GM12878 (cell line): Measurements from ENCODE around the gene ELFN2. TPM values are rescaled to one million over a fixed set of nuclear protein-coding genes. Genes with fewer than 3 reads are reported as not detected.
A peak's percentile ranks its signal among the peaks of the same experiment; 100 is the strongest.

Source experiments
- ATAC-seq: fragments of 200-7000 bp; cut with Tn5 transposase; 3 replicates; pipeline ENCODE4 v1.9.1; 2020; ENCODE audit warnings: mild to moderate bottlenecking, moderate library complexity
- BruUV-seq: library from RNA; stranded (reverse); fragments of 400-500 nt; replicated peaks from 2 replicates; lab custom pipeline; 2021; lab: Mats Ljungman, UMichigan
- CTCF ChIA-PET: fragments of 300-600 bp; sonication (Branson Sonifier 250); formaldehyde crosslinking; extraction: SDS; loops from one replicate; lab custom pipeline; 2021; ENCODE audit warnings: inconsistent platforms; lab: Yijun Ruan, JAX
- POLR2A ChIA-PET: fragments of 350-600 bp; formaldehyde crosslinking; extraction: SDS; loops from one replicate; lab custom pipeline; 2021; ENCODE audit warnings: inconsistent platforms; lab: Charles Lee
- RAD21 ChIA-PET: fragments of 300-600 bp; sonication (Branson Sonifier 250); formaldehyde crosslinking; loops from one replicate; lab custom pipeline; 2023; ENCODE audit warnings: antibody characterized with exemption; ENCODE audit not compliant: unreplicated experiment; lab: Charles Lee
- SMC1A ChIA-PET: fragments of 300-600 bp; sonication (Branson Sonifier 250); formaldehyde crosslinking; loops from one replicate; lab custom pipeline; 2023; ENCODE audit not compliant: unreplicated experiment, uncharacterized antibody; lab: Charles Lee
- DNase-seq: peaks from one replicate; pipeline ENCODE4 v3.0.0-alpha.2; 2011; ENCODE audit warnings: low read depth, low spot score
- FAIRE-seq: peaks from 3 replicates; lab custom pipeline; 2011; peaks lifted over from hg19 to GRCh38; lab: Jason Lieb, UNC
- H2AFZ ChIP-seq: 2 replicates; pipeline ENCODE4 v1.6.0; 2011; ENCODE audit warnings: low read depth, low read length, control low read depth; ENCODE audit not compliant: control insufficient read depth
- H3K27ac ChIP-seq: 2 replicates; pipeline ENCODE4 v1.5.1; 2011; ENCODE audit warnings: control low read depth; ENCODE audit not compliant: control insufficient read depth, insufficient read depth
- H3K27me3 ChIP-seq, 2 experiments: replicated peaks in 1 of 2; 2 replicates each; pipeline versions ENCODE4 v1.6.0 to v1.6.1; 2011; ENCODE audit warnings: low read length in 1 of 2; ENCODE audit not compliant: control insufficient read depth in 2 of 2, insufficient read depth in 2 of 2
- H3K36me3 ChIP-seq, 2 experiments: 2 replicates each; pipeline ENCODE4 v1.5.1; 2011; ENCODE audit warnings: low read length in 1 of 2; ENCODE audit not compliant: control insufficient read depth in 2 of 2, insufficient read depth in 2 of 2
- H3K4me1 ChIP-seq: 2 replicates; pipeline ENCODE4 v1.6.1; 2011; ENCODE audit warnings: mild to moderate bottlenecking, low read length, moderate library complexity, mixed read lengths; ENCODE audit not compliant: control insufficient read depth, insufficient read depth
- H3K4me2 ChIP-seq: 2 replicates; pipeline ENCODE4 v1.6.0; 2011; ENCODE audit warnings: control low read depth; ENCODE audit not compliant: control insufficient read depth, insufficient read depth
- H3K4me3 ChIP-seq: fragments of 200-600 bp; sonication (generic); 2 replicates; pipeline ENCODE4 v1.5.1; 2016
- H3K79me2 ChIP-seq: 2 replicates; pipeline ENCODE4 v1.6.0; 2011; ENCODE audit warnings: low read length; ENCODE audit not compliant: control insufficient read depth, insufficient read depth
- H3K9ac ChIP-seq: 2 replicates; pipeline ENCODE4 v1.8.0; 2011; ENCODE audit warnings: low read length, control low read depth, mixed read lengths; ENCODE audit not compliant: control insufficient read depth, insufficient read depth
- H3K9me3 ChIP-seq: replicated peaks from 3 replicates; pipeline ENCODE4 v1.5.1; 2011; ENCODE audit warnings: mild to moderate bottlenecking, low read length; ENCODE audit not compliant: control insufficient read depth, insufficient read depth
- H4K20me1 ChIP-seq: 2 replicates; pipeline ENCODE4 v1.6.0; 2011; ENCODE audit not compliant: control insufficient read depth, insufficient read depth
- BCL11A ChIP-seq: IDR thresholded peaks from 2 replicates; pipeline ENCODE4 v1.6.1; 2011; ENCODE audit warnings: low read depth, low read length
- BCLAF1 ChIP-seq: fragments of 450-650 bp; IDR thresholded peaks from 2 replicates; pipeline ENCODE4 v1.6.1; 2017; ENCODE audit warnings: antibody characterized with exemption, mild to moderate bottlenecking, moderate library complexity
- BHLHE40 ChIP-seq, 2 experiments: fragments of 450-650 bp in 1 of 2; IDR thresholded peaks; 2 replicates each; pipeline ENCODE4 v1.6.1; 2011 to 2017; ENCODE audit warnings: low read depth in 2 of 2, borderline replicate concordance in 1 of 2, improper control_type of control experiment in 1 of 2, low read length in 1 of 2, mild to moderate bottlenecking in 1 of 2
- IKZF2 ChIP-seq, 2 experiments: fragments of 450-650 bp; IDR thresholded peaks; 2 replicates each; pipeline ENCODE4 v1.6.1; 2017; ENCODE audit warnings: mild to moderate bottlenecking in 2 of 2, moderate library complexity in 2 of 2
- NKRF ChIP-seq: fragments of 450-650 bp; conservative IDR thresholded peaks from 2 replicates; pipeline ENCODE4 v1.6.1; 2017; ENCODE audit warnings: mild to moderate bottlenecking, moderate library complexity
- NR2F1 ChIP-seq: fragments of 450-650 bp; conservative IDR thresholded peaks from 2 replicates; pipeline ENCODE4 v1.6.1; 2017; ENCODE audit warnings: mild to moderate bottlenecking
- RUNX3 ChIP-seq: IDR thresholded peaks from 2 replicates; pipeline ENCODE4 v1.6.1; 2012; ENCODE audit warnings: low read length, inconsistent platforms
- SP1 ChIP-seq: IDR thresholded peaks from one replicate; pipeline ENCODE4 v1.6.1; 2011; ENCODE audit warnings: low read depth, low read length
- TCF12 ChIP-seq: IDR thresholded peaks from 2 replicates; pipeline ENCODE4 v1.6.1; 2011; ENCODE audit warnings: low read depth, mild to moderate bottlenecking, low read length
- WRNIP1 ChIP-seq: IDR thresholded peaks from 2 replicates; pipeline ENCODE4 v1.6.1; 2011; ENCODE audit warnings: low read depth, low read length, improper control_type of control experiment, borderline replicate concordance
- YBX1 ChIP-seq: fragments of 450-650 bp; IDR thresholded peaks from 2 replicates; pipeline ENCODE4 v1.6.1; 2016; ENCODE audit warnings: antibody characterized with exemption
- ZBTB40 ChIP-seq: fragments of 450-650 bp; IDR thresholded peaks from 2 replicates; pipeline ENCODE4 v1.6.1; 2016; ENCODE audit warnings: mild to moderate bottlenecking, moderate library complexity, borderline replicate concordance
- ZNF274 ChIP-seq: IDR thresholded peaks from one replicate; pipeline ENCODE4 v1.8.0; 2011; ENCODE audit not compliant: insufficient read length, insufficient read depth
- WGBS: methylation state at CpG from one replicate; pipeline ENCODE4 v1.1.6; 2016; ENCODE audit warnings: low lambda C conversion rate; ENCODE audit not compliant: insufficient replicate concordance, insufficient coverage; ENCODE audit errors: missing lambda C conversion rate; 5-methylcytosine and 5-hydroxymethylcytosine counted together
- in situ Hi-C: fragments of 300-500 bp; cut with MboI; formaldehyde crosslinking; loops from 9 replicates; pipeline ENCODE4 v1.14.3; 2018; ENCODE audit warnings: mixed read lengths
- intact Hi-C: fragments of 100-400 bp; cut with micrococcal nuclease; formaldehyde crosslinking; loops from one replicate; pipeline ENCODE4 v1.14.2; 2022; ENCODE audit not compliant: unreplicated experiment
- polyA plus RNA-seq, 11 experiments: library from polyadenylated mRNA; depleted of rRNA in 4 of 11; unstranded in 6 of 11; stranded (reverse) in 5 of 11; fragments of >200 nt; fragmentation: Nextera tagmentation in 4 of 11; fragmentation: Illumina TruSeq in 1 of 11; extraction: Ambion mirVana in 4 of 11; extraction: Trizol in 1 of 11; gene quantifications; 1 replicate in 1 of 11; 2 replicates in 10 of 11; pipeline versions ENCODE4 v1.2.1 to v1.2.3, GENCODE V29; 2011 to 2016; ENCODE audit warnings: inconsistent platforms in 2 of 11, missing spikeins in 2 of 11, low read depth in 1 of 11
- total RNA-seq, 4 experiments: library from RNA; depleted of rRNA in 3 of 4; stranded (reverse); fragments of >200 nt in 3 of 4; fragmentation: Illumina TruSeq in 1 of 4; extraction: Trizol in 1 of 4; gene quantifications; 2 replicates each; pipeline versions ENCODE4 v1.2.1 to v1.2.3, GENCODE V29; 2013 to 2021

ELFN2 gene
- total and polyA plus RNA-seq, 10 of the 15 experiments (the other 5 are each of a cell fraction or from before 2014, with no cell fraction given) = 0.03 to 0.05 TPM; not detected in 8

- no peak; the same call in 1 of the 3 replicates for ATAC-seq
- H4K20me1 ChIP-seq = no peaks in the 10 kb centered on the region; the same call in 1 of the 2 replicates
- H2AFZ ChIP-seq = no peak overlapping the region
- ChIA-PET POLR2A (no interaction called here), RAD21 (no interaction called here), CTCF (interaction anchor here (1.2 kb wide), 1 partner anchor 68 kb away, joined by 3 read pairs; no protein-coding TSS in a partner anchor)
- DNase-seq = no peak
- WGBS = 12% methylated on average over 19 of the region's 19 CpGs
- no peak overlapping the region for H3K27ac ChIP-seq
- FAIRE-seq = no peak
- no peaks in the 10 kb centered on the region for H3K4me1 ChIP-seq
- H3K79me2 ChIP-seq = no peaks in the 10 kb centered on the region
- H3K4me2 ChIP-seq = no peak overlapping the region
- H3K9ac ChIP-seq = no peak overlapping the region
- in situ Hi-C loops = no loop called here
- no peak overlapping the region for H3K4me3 ChIP-seq
- H3K9me3 ChIP-seq = no peaks in the 10 kb centered on the region
- intact Hi-C loops = no loop called here
- no TSS peak for BruUV-seq
- H3K27me3 ChIP-seq = peaks cover 2 to 4% of the 10 kb centered on the region in 2 experiments; a peak in 2 of 4 replicates
- H3K36me3 ChIP-seq = no peaks in the 10 kb centered on the region
- TF ChIP-seq YBX1 (no peak), WRNIP1 (no peak), BCL11A (no peak), RUNX3 (peak; percentile 36; the same call in 1 of the 2 replicates), NR2F1 (no peak), IKZF2 (IDR thresholded peaks at IDR 0.05) (no peak), BHLHE40 (IDR thresholded peaks at IDR 0.05; ENCODE audit: borderline replicate concordance in 1 of 2, low read depth in 2 of 2, low read length in 1 of 2) (peak; percentile 70 to 81), ZBTB40 (no peak), NKRF (no peak), SP1 (no peak), ZNF274 (no peak), BCLAF1 (no peak), TCF12 (peak; percentile 61; the same call in 1 of the 2 replicates)
- TF ChIP-seq, all 136 proteins: peak for 3
- SMC1A ChIA-PET = no interaction called here
Measured at GRCh38 chr22:37386441-37386840, 40.8 kb downstream of the ELFN2 start.
